Sciatic nerve (tissue), 2 donors: ENCODE data around the gene ERGIC2. TPM values are rescaled to one million over a fixed set of nuclear protein-coding genes. Genes with fewer than 3 reads are reported as not detected.
"Not testable (repeated sequence)": the region's sequence is repeated elsewhere in the genome, so short reads cannot be mapped to it uniquely, and the experiment has no call there.

Source experiments
- ATAC-seq: fragments of 200-7000 bp; cut with Tn5 transposase; one replicate; pipeline ENCODE4 v1.9.1; 2020; ENCODE audit warnings: mild to moderate bottlenecking, moderate library complexity
- DNase-seq: peaks from one replicate; pipeline ENCODE4 v3.0.0-alpha.2; 2020; ENCODE audit warnings: low spot score
- intact Hi-C: fragments of 100-400 bp; cut with DNase I; formaldehyde crosslinking; loops from one replicate; pipeline ENCODE4 v1.14.2; 2022
- total RNA-seq: library from RNA; stranded (reverse); fragmentation: NEBNext Ultra II Directional; extraction: Animal tissue kit (Norgen Biotek cat#: 25700); gene quantifications from one replicate; pipeline ENCODE4 v1.2.1, GENCODE V29; 2021
- donor health status: DM: no; HTN: no; CAD: no.
- donor health status: DM: no; HTN: no; CAD: no.

The ERGIC2 gene
- total RNA-seq, result 83.9 TPM

DNA sequence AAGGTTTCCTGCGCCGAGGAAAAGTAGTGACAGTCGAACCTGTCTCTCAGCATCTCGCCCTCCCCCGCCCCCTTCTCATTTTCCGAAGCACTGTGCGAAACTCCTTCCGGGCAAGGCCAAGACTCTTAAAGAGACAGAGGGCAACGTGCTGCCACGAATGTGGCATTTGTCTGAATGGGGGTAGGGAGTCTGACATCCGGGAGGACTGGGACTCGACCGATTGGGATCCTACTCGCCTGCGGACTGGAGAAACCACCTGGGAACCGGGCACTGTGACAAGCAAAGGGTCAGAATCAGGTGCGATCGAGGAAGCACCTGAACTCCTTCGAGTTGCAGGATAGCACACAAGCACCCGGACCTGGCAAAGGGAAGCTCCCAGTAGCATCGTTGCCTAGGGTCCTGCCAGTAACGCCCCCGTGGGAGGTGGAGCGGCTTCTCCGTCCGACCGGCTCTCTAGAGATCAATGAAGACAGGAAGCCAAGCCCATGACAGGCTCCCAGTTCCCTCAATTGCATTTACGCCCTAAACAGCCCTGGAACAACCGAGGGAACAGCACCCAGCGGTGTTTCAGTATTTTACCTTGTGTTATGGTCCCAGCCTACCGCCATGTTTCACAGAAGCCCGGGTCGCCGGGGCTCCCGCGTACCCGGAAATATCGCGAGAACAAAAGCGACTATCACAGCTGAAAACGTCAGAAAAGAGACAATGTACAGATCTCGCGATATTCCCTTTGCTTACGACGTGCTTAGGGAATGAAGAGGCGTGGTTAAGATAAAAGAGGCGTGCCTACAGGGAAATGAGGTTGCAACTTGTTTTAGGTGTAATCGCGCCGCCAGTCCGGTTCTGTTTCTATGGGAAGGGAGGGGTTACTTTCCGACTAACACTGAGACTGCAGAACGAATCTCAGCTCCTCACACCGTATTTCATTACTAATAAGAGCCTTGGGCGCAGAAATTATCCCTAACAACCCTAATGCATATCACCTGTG lies at the start of gene ERGIC2:
Gene ERGIC2 (minus strand): TSS at position 637 of the 988 bp plus-strand sequence. CDS start 9,539 bp downstream, outside the sequence.
- DNase-seq (peak; percentile 93), ATAC-seq (peak; percentile 99)
- intact Hi-C loops, result no loop called here

- ATAC-seq (no peak), DNase-seq (no peak)
- intact Hi-C loops, result no loop called here
Measured at GRCh38 chr12:29430716-29431044, 49.7 kb upstream of the ERGIC2 start.

GRCh38 chr12:29429999-29430715 lies 49.2 kb upstream of the ERGIC2 start:
- ATAC-seq, result no peak
- intact Hi-C loops, result no loop called here
- no peak for DNase-seq

GRCh38 chr12:29428633-29429032 lies 47.7 kb upstream of the ERGIC2 start:
- intact Hi-C loops, result no loop called here
- DNase-seq (no peak), ATAC-seq (no peak)

GRCh38 chr12:29427964-29428363 lies 47.0 kb upstream of the ERGIC2 start:
- ATAC-seq, result no peak
- DNase-seq, result no peak
- intact Hi-C loops, result no loop called here

DNA sequence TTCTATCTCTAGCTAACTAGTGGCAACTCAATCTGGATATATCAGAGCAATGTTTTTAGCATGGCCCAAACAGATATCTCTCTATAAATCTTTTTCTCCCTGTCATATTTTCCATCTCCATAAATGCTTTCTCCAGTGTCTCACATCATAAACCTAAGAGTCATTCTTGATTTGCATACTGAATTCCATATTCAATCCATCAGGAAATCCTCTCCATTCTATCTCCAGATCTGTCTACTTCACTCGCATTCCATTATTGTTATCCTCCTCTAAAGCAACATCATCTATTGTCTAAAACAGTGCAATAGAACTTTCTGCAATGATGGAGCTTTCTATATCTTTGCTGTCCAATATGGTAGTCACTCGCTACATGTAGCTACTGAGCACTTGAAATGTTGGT lies 45.5 kb upstream of the ERGIC2 start:
- intact Hi-C loops, result no loop called here

GRCh38 chr12:29425722-29426121 lies 44.8 kb upstream of the ERGIC2 start:
- intact Hi-C loops, result no loop called here
- no peak for ATAC-seq
- no peak for DNase-seq

More for the DNA sequence above, 45.5 kb upstream of the ERGIC2 start:
- ATAC-seq (no peak), DNase-seq (no peak)

DNA sequence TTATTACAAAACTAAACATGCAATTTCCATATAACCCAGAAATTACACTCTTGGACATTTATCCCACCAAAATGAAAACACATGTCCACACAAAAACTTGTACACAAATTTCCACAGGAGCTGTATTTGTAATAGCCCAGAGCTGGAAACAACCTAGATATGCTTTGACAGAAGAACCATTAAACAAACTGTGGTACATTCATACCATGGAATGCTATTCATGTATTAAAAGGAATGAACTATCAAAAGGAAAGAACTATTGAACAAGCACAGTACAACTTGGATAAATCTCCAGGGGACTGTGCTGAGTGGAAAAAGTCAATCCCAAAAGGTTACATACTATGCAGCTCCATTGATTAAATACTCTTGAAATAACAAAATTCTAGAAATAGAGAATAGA lies 35.8 kb upstream of the ERGIC2 start:
- ATAC-seq, result no peak
- intact Hi-C loops, result no loop called here

DNA sequence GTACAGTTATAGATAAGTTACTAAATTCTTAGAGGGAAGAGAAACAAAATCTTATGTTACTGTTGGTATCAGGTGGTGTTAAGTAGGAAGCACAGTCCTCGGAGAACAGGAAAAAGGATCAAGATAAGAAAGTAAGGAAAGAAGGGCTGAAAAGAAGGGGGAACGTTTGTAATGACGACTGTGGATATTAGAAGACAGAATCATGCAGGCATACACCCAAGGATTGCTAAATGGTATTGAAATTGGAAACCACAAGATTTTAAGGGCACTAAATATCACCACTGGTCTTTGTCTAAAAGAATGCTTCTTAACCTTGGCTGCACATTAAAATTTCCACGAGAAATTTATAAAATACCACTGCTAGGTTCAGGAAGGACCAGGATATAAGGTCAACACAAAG lies 34.1 kb upstream of the ERGIC2 start:
- intact Hi-C loops, result no loop called here
- no peak for ATAC-seq
- DNase-seq, result no peak

More for the DNA sequence above, 35.8 kb upstream of the ERGIC2 start:
- DNase-seq, result no peak

GRCh38 chr12:29414368-29414767 lies 33.4 kb upstream of the ERGIC2 start:
- intact Hi-C loops, result no loop called here
- ATAC-seq (no peak), DNase-seq (no peak)

DNA sequence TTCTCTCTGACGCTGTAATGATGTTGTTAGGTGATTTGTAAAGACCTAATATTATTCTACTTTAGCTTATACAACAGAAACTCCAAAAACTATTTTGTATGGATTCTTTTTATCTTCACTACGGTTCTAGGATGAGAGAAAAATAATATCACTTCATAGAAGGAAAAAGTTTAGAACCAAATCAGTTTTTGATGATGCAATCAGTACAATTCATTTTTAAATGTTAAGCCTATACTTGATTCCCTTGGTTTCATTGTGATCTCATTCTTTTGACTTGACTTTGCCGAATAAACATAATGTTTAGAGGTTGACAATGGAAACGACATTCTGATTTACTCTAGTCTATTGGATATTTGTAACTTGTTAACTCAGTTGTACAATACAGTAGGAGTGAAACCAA lies 24.6 kb upstream of the ERGIC2 start:
- ATAC-seq (no peak), DNase-seq (no peak)
- intact Hi-C loops, result no loop called here

DNA sequence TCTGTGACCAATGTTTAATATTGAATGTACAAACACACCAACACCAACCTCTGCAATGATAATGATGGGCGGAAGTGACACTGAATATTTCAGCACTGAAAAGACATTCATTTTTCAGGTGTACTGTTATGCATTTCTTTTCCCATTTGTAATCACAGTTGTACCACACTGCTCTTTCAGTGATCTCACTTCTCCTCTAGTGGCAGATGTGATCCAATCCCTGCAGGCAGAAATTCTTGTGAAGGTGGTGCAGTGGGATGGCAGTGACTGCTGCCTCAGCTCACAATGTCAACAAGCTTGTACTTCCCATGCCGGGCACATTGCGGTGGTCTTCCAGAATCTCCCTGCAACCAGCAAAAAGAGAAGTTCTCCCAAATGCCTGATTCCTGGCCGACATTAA lies 23.0 kb upstream of the ERGIC2 start:
- intact Hi-C loops, result no loop called here
- ATAC-seq (no peak), DNase-seq (no peak)

GRCh38 chr12:29402437-29402836 lies 21.5 kb upstream of the ERGIC2 start:
- ATAC-seq (no peak), DNase-seq (no peak)
- intact Hi-C loops, result no loop called here

GRCh38 chr12:29398495-29398894 lies 17.5 kb upstream of the ERGIC2 start:
- no peak for ATAC-seq
- DNase-seq, result no peak
- intact Hi-C loops, result no loop called here

- intact Hi-C loops, result no loop called here
- no peak for DNase-seq
- ATAC-seq, result no peak
Measured at GRCh38 chr12:29396774-29397173, 15.8 kb upstream of the ERGIC2 start.

- DNase-seq, result no peak
- no peak for ATAC-seq
- intact Hi-C loops, result no loop called here
Measured at GRCh38 chr12:29395356-29395755, 14.4 kb upstream of the ERGIC2 start.

- ATAC-seq, DNase-seq, intact Hi-C loops: not testable (repeated sequence)
Measured at GRCh38 chr12:29390419-29390818, 9.4 kb upstream of the ERGIC2 start.

- DNase-seq (no peak), ATAC-seq (no peak)
- intact Hi-C loops, result no loop called here
Measured at GRCh38 chr12:29389295-29389919, 8.4 kb upstream of the ERGIC2 start.

DNA sequence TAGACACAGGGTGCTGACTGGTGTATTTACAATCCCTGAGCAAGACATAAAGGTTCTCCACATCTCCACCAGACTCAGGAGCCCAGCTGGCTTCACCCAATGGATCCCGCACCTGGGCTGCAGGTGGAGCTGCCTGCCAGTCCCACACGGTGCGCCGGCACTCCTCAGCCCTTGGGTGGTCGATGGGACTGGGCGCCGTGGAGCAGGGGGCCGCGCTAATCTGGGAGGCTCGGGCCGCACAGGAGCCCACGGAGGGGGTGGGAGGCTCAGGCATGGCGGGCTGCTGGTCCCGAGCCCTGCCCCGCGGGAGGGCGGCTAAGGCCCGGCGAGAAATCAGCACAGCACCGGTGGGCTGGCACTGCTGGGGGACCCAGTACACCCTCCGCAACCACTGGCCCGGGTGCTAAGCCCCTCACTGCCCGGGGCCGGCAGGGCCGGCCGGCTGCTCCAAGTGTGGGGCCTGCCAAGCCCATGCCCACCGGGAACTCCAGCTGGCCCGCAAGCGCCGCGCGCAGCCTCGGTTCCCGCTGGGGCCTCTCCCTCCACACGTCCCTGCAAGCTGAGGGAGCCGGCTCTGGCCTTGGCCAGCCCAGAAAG lies 5.2 kb upstream of the ERGIC2 start:
- DNase-seq, ATAC-seq, intact Hi-C loops: not testable (repeated sequence)
